WTC11 (cell line): Measurements from ENCODE around the gene IQGAP2.

ENCODE experiments used
- CREM ChIP-seq: sonication (generic); formaldehyde crosslinking; IDR thresholded peaks from 2 replicates; pipeline ENCODE4 v1.8.1; 2022; ENCODE audit warnings: mild to moderate bottlenecking, missing genetic modification reagents, moderate library complexity
- ETV6 ChIP-seq: sonication (generic); formaldehyde crosslinking; IDR thresholded peaks from 2 replicates; pipeline ENCODE4 v1.8.1; 2022; ENCODE audit warnings: mild to moderate bottlenecking, missing genetic modification reagents
- NFYB ChIP-seq: sonication (generic); formaldehyde crosslinking; conservative IDR thresholded peaks from 2 replicates; pipeline ENCODE4 v1.8.0; 2022; ENCODE audit warnings: low read depth, missing genetic modification reagents
- SP1 ChIP-seq: sonication (generic); formaldehyde crosslinking; conservative IDR thresholded peaks from 2 replicates; pipeline ENCODE4 v1.8.1; 2022; ENCODE audit warnings: missing genetic modification reagents
- ZNF263 ChIP-seq: sonication (generic); formaldehyde crosslinking; IDR thresholded peaks from 2 replicates; pipeline ENCODE4 v1.8.1; 2022; ENCODE audit warnings: low read depth, mild to moderate bottlenecking, moderate library complexity, missing genetic modification reagents
- TF ChIP-seq, protein P1 (sequence below): sonication (generic); formaldehyde crosslinking; IDR thresholded peaks from 2 replicates; pipeline ENCODE4 v1.8.1; 2023; ENCODE audit warnings: mild to moderate bottlenecking, missing genetic modification reagents
- TF ChIP-seq, protein P2 (sequence below): fragments of 250-450 bp; sonication (Bioruptor Pico); IDR thresholded peaks from 2 replicates; pipeline ENCODE4 v1.9.0; 2021; ENCODE audit warnings: mild to moderate bottlenecking, borderline replicate concordance
- TF ChIP-seq, protein P3 (sequence below): fragments of 200-600 bp; IDR thresholded peaks from 2 replicates; pipeline ENCODE4 v1.8.0; 2022; ENCODE audit warnings: antibody characterized with exemption
- TF ChIP-seq, protein P4 (sequence below): sonication (generic); formaldehyde crosslinking; IDR thresholded peaks from 2 replicates; pipeline ENCODE4 v1.8.0; 2023; ENCODE audit warnings: missing genetic modification reagents

DNA sequence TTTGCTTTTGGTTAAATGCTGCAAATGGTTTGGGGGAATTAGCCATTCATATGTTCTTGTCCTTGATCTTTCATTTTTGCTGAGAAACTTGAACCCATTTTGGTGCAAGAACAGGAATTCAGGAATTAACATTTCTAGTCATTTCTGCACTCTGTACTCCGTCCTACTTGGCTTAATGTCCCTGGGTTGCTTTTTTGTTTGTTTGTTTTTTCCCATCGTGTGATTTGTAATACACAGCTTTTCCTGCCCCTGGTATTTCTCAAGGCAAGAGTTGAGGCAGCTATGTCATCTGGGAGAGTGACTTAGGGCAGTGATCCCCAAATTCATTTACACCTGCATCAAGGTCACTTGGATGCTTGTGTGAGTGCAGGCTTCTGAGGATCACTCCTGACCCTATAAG is 71.3 kb downstream of the IQGAP2 start:
- TF ChIP-seq, protein P1, sequence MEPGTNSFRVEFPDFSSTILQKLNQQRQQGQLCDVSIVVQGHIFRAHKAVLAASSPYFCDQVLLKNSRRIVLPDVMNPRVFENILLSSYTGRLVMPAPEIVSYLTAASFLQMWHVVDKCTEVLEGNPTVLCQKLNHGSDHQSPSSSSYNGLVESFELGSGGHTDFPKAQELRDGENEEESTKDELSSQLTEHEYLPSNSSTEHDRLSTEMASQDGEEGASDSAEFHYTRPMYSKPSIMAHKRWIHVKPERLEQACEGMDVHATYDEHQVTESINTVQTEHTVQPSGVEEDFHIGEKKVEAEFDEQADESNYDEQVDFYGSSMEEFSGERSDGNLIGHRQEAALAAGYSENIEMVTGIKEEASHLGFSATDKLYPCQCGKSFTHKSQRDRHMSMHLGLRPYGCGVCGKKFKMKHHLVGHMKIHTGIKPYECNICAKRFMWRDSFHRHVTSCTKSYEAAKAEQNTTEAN (CRISPR knock-in tag), result no peak
- TF ChIP-seq, protein P2, sequence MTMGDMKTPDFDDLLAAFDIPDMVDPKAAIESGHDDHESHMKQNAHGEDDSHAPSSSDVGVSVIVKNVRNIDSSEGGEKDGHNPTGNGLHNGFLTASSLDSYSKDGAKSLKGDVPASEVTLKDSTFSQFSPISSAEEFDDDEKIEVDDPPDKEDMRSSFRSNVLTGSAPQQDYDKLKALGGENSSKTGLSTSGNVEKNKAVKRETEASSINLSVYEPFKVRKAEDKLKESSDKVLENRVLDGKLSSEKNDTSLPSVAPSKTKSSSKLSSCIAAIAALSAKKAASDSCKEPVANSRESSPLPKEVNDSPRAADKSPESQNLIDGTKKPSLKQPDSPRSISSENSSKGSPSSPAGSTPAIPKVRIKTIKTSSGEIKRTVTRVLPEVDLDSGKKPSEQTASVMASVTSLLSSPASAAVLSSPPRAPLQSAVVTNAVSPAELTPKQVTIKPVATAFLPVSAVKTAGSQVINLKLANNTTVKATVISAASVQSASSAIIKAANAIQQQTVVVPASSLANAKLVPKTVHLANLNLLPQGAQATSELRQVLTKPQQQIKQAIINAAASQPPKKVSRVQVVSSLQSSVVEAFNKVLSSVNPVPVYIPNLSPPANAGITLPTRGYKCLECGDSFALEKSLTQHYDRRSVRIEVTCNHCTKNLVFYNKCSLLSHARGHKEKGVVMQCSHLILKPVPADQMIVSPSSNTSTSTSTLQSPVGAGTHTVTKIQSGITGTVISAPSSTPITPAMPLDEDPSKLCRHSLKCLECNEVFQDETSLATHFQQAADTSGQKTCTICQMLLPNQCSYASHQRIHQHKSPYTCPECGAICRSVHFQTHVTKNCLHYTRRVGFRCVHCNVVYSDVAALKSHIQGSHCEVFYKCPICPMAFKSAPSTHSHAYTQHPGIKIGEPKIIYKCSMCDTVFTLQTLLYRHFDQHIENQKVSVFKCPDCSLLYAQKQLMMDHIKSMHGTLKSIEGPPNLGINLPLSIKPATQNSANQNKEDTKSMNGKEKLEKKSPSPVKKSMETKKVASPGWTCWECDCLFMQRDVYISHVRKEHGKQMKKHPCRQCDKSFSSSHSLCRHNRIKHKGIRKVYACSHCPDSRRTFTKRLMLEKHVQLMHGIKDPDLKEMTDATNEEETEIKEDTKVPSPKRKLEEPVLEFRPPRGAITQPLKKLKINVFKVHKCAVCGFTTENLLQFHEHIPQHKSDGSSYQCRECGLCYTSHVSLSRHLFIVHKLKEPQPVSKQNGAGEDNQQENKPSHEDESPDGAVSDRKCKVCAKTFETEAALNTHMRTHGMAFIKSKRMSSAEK (CRISPR knock-in tag), result no peak
- no peak for TF ChIP-seq ZNF263 (CRISPR knock-in tag)
- no peak for TF ChIP-seq SP1
- TF ChIP-seq ETV6 (CRISPR knock-in tag), result no peak
- TF ChIP-seq CREM (CRISPR knock-in tag), result no peak
- TF ChIP-seq, protein P3, sequence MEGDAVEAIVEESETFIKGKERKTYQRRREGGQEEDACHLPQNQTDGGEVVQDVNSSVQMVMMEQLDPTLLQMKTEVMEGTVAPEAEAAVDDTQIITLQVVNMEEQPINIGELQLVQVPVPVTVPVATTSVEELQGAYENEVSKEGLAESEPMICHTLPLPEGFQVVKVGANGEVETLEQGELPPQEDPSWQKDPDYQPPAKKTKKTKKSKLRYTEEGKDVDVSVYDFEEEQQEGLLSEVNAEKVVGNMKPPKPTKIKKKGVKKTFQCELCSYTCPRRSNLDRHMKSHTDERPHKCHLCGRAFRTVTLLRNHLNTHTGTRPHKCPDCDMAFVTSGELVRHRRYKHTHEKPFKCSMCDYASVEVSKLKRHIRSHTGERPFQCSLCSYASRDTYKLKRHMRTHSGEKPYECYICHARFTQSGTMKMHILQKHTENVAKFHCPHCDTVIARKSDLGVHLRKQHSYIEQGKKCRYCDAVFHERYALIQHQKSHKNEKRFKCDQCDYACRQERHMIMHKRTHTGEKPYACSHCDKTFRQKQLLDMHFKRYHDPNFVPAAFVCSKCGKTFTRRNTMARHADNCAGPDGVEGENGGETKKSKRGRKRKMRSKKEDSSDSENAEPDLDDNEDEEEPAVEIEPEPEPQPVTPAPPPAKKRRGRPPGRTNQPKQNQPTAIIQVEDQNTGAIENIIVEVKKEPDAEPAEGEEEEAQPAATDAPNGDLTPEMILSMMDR, result no peak
- no peak for TF ChIP-seq NFYB (CRISPR knock-in tag)
- TF ChIP-seq, protein P4, sequence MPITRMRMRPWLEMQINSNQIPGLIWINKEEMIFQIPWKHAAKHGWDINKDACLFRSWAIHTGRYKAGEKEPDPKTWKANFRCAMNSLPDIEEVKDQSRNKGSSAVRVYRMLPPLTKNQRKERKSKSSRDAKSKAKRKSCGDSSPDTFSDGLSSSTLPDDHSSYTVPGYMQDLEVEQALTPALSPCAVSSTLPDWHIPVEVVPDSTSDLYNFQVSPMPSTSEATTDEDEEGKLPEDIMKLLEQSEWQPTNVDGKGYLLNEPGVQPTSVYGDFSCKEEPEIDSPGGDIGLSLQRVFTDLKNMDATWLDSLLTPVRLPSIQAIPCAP, result no peak
